Right lung (tissue), 10 donors: ENCODE results near the gene NCOA4. TPM values are rescaled to one million over a fixed set of nuclear protein-coding genes. Genes with fewer than 3 reads are reported as not detected.
"Not testable (repeated sequence)": the region's sequence is repeated elsewhere in the genome, so short reads cannot be mapped to it uniquely, and the experiment has no call there.

Source experiments
- DNase-seq, 2 donors: peaks; one replicate each; pipeline ENCODE4 v3.0.0-alpha.2; 2013
- long read RNA-seq, 8 donors: transcript quantifications; one replicate each; lab custom pipeline, GENCODE V29; 2026
- polyA plus RNA-seq, 5 donors: library from polyadenylated mRNA; unstranded; fragments of 120-200 nt; gene quantifications; one replicate each; pipeline versions ENCODE4 v1.2.1 to v1.2.3, GENCODE V29; 2013; ENCODE audit warnings: inconsistent platforms in 1 of 5, low replicate concordance in 1 of 5; ENCODE audit not compliant: insufficient read length in 5 of 5, insufficient read depth in 1 of 5

The NCOA4 gene
- 100 to 1,000 TPM; 160 to 214 (median 163) TPM for polyA plus RNA-seq
- long read RNA-seq, donor 1, transcript NCOA4-204 (10 exons, 3,549 nt) = major isoform, 17 of 74 reads
- long read RNA-seq, donor 1, partial matches to known transcripts = 55 of 74 reads
- long read RNA-seq, donor 1, other reads (novel, unspliced or antisense) = 0 of 74 reads
- long read RNA-seq, donor 2, transcript NCOA4-204 (10 exons, 3,549 nt) = major isoform, 19 of 42 reads
- long read RNA-seq, donor 2, partial matches to known transcripts = 23 of 42 reads
- long read RNA-seq, donor 2, other reads (novel, unspliced or antisense) = 0 of 42 reads
- long read RNA-seq, donor 3, transcript NCOA4-204 (10 exons, 3,549 nt) = major isoform, 5 of 45 reads
- long read RNA-seq, donor 3, partial matches to known transcripts = 36 of 45 reads
- long read RNA-seq, donor 3, other reads (novel, unspliced or antisense) = 0 of 45 reads
- long read RNA-seq, donor 4, transcript NCOA4-204 (10 exons, 3,549 nt) = major isoform, 9 of 39 reads
- long read RNA-seq, donor 4, partial matches to known transcripts = 28 of 39 reads
- long read RNA-seq, donor 4, other reads (novel, unspliced or antisense) = 0 of 39 reads
- long read RNA-seq, donor 5, transcript NCOA4-204 (10 exons, 3,549 nt) = major isoform, 18 of 122 reads
- long read RNA-seq, donor 5, partial matches to known transcripts = 99 of 122 reads
- long read RNA-seq, donor 5, other reads (novel, unspliced or antisense) = 0 of 122 reads
- long read RNA-seq, donor 6, transcript NCOA4-204 (10 exons, 3,549 nt) = major isoform, 25 of 70 reads
- long read RNA-seq, donor 6, partial matches to known transcripts = 41 of 70 reads
- long read RNA-seq, donor 6, other reads (novel, unspliced or antisense) = 0 of 70 reads
- long read RNA-seq, donor 7, transcript NCOA4-204 (10 exons, 3,549 nt) = major isoform, 10 of 47 reads
- long read RNA-seq, donor 7, transcript NCOA4-207 (10 exons, 3,489 nt) = minor isoform, 7 of 47 reads
- long read RNA-seq, donor 7, partial matches to known transcripts = 30 of 47 reads
- long read RNA-seq, donor 7, other reads (novel, unspliced or antisense) = 0 of 47 reads
- long read RNA-seq, donor 8, transcript NCOA4-204 (10 exons, 3,549 nt) = major isoform, 8 of 33 reads
- long read RNA-seq, donor 8, partial matches to known transcripts = 25 of 33 reads
- long read RNA-seq, donor 8, other reads (novel, unspliced or antisense) = 0 of 33 reads

GRCh38 chr10:46030091-46030937 is at the start of gene NCOA4:
Gene NCOA4, minus strand, starts transcription at chr10:46030623. Its CDS starts 13,943 bp downstream, at chr10:46016680.
- DNase-seq = peak; percentile 95 to 97

- DNase-seq = no peak
Measured at GRCh38 chr10:46079831-46080585, 49.6 kb upstream of the NCOA4 start.

- no peak for DNase-seq
Measured at GRCh38 chr10:46077731-46078413, 47.4 kb upstream of the NCOA4 start.

- no peak for DNase-seq
Measured at GRCh38 chr10:46077141-46077554, 46.7 kb upstream of the NCOA4 start.

GRCh38 chr10:46075869-46076268 is 45.4 kb upstream of the NCOA4 start:
- no peak for DNase-seq

GRCh38 chr10:46074196-46074946 is 43.9 kb upstream of the NCOA4 start:
- DNase-seq = no peak

GRCh38 chr10:46073564-46073963 is 43.1 kb upstream of the NCOA4 start:
- DNase-seq = no peak

GRCh38 chr10:46070749-46071148 is 40.3 kb upstream of the NCOA4 start:
- no peak for DNase-seq

GRCh38 chr10:46069771-46070463 is 39.5 kb upstream of the NCOA4 start:
- no peak for DNase-seq

- DNase-seq = peak; percentile 3 to 8
Measured at GRCh38 chr10:46068905-46069304, 38.5 kb upstream of the NCOA4 start.

GRCh38 chr10:46068117-46068516 is 37.7 kb upstream of the NCOA4 start:
- no peak for DNase-seq

GRCh38 chr10:46064269-46064817 is 33.9 kb upstream of the NCOA4 start:
- no peak for DNase-seq

GRCh38 chr10:46062723-46063428 is 32.5 kb upstream of the NCOA4 start:
- no peak for DNase-seq

- no peak for DNase-seq
Measured at GRCh38 chr10:46060706-46061105, 30.3 kb upstream of the NCOA4 start.

- DNase-seq = not testable (repeated sequence)
Measured at GRCh38 chr10:46057927-46058326, 27.5 kb upstream of the NCOA4 start.

GRCh38 chr10:46057038-46057437 is 26.6 kb upstream of the NCOA4 start:
- DNase-seq = no peak

- DNase-seq = no peak
Measured at GRCh38 chr10:46055771-46056170, 25.3 kb upstream of the NCOA4 start.
